CD14-positive monocyte (primary cell): ENCODE results near the gene TTC7B. TPM values are rescaled to one million over a fixed set of nuclear protein-coding genes. Genes with fewer than 3 reads are reported as not detected.

ENCODE experiments used
- DNase-seq, 3 donors: peaks; one replicate each; pipeline ENCODE4 v3.0.0-alpha.2; 2011 to 2022
- H2AFZ ChIP-seq: 2 replicates; pipeline ENCODE4 v1.6.0; 2012; ENCODE audit warnings: mild to moderate bottlenecking, low read depth, low read length, inconsistent platforms; ENCODE audit not compliant: insufficient read depth, poor library complexity, severe bottlenecking
- H3K27ac ChIP-seq, 2 donors: 1 replicate in 1 of 2; 2 replicates in 1 of 2; pipeline ENCODE4 v1.5.1; 2012 to 2013; ENCODE audit warnings: low read length in 2 of 2, control low read depth in 1 of 2, inconsistent platforms in 1 of 2, low read depth in 1 of 2, mild to moderate bottlenecking in 1 of 2
- H3K27me3 ChIP-seq, 2 donors: one replicate each; pipeline versions ENCODE4 v1.6.0 to v1.6.1; 2011 to 2013; ENCODE audit warnings: low read length in 2 of 2; ENCODE audit not compliant: control insufficient read depth in 2 of 2, insufficient read depth in 2 of 2
- H3K36me3 ChIP-seq, 2 donors: replicated peaks in 1 of 2; 1 replicate in 1 of 2; 2 replicates in 1 of 2; pipeline versions ENCODE4 v1.5.1 to v1.6.1; 2012 to 2013; ENCODE audit warnings: low read length in 2 of 2, control low read depth in 1 of 2, inconsistent platforms in 1 of 2, mild to moderate bottlenecking in 1 of 2; ENCODE audit not compliant: insufficient read depth in 2 of 2, control insufficient read depth in 1 of 2
- H3K4me1 ChIP-seq, 2 donors: 1 replicate in 1 of 2; 2 replicates in 1 of 2; pipeline versions ENCODE4 v1.5.1 to v1.6.1; 2012 to 2013; ENCODE audit warnings: low read length in 2 of 2, control low read depth in 1 of 2, inconsistent platforms in 1 of 2, mild to moderate bottlenecking in 1 of 2, moderate library complexity in 1 of 2; ENCODE audit not compliant: insufficient read depth in 2 of 2, control insufficient read depth in 1 of 2
- H3K4me2 ChIP-seq: replicated peaks from 2 replicates; pipeline ENCODE3; 2012; ENCODE audit warnings: low read length, moderate library complexity, mild to moderate bottlenecking; ENCODE audit not compliant: poor library complexity, severe bottlenecking; ENCODE audit errors: extremely low read depth
- H3K4me3 ChIP-seq, 3 experiments: fragments of 200-600 bp in 1 of 3; sonication (generic) in 1 of 3; replicated peaks in 1 of 3; 1 replicate in 2 of 3; 2 replicates in 1 of 3; pipeline ENCODE4 v1.5.1; 2011 to 2013; ENCODE audit warnings: low read length in 3 of 3, mild to moderate bottlenecking in 3 of 3, control low read depth in 2 of 3, low read depth in 2 of 3, inconsistent platforms in 1 of 3, moderate library complexity in 1 of 3
- H3K79me2 ChIP-seq: 2 replicates; pipeline ENCODE4 v1.6.0; 2012; ENCODE audit warnings: mild to moderate bottlenecking, control low read depth, inconsistent platforms, low read length, moderate library complexity; ENCODE audit not compliant: insufficient read depth
- H3K9ac ChIP-seq: 2 replicates; pipeline ENCODE4 v1.6.0; 2017; ENCODE audit warnings: low read length, mild to moderate bottlenecking; ENCODE audit not compliant: insufficient read depth, poor library complexity, severe bottlenecking
- H3K9me3 ChIP-seq, 2 donors: replicated peaks in 1 of 2; 1 replicate in 1 of 2; 2 replicates in 1 of 2; pipeline versions ENCODE4 v1.5.1 to v1.6.1; 2012 to 2013; ENCODE audit warnings: low read length in 2 of 2, control low read depth in 1 of 2; ENCODE audit not compliant: control insufficient read depth in 1 of 2, insufficient read depth in 1 of 2
- H4K20me1 ChIP-seq: 2 replicates; pipeline ENCODE4 v1.6.0; 2012; ENCODE audit warnings: mild to moderate bottlenecking, low read length, control low read depth, moderate library complexity; ENCODE audit not compliant: insufficient read depth
- H3K27ac Mint-ChIP-seq, 7 donors: one replicate each; pipeline ENCODE4 v1.8.0; 2020; ENCODE audit warnings: mild to moderate bottlenecking in 7 of 7, mixed read lengths in 7 of 7, moderate library complexity in 6 of 7, inconsistent platforms in 2 of 7
- H3K27me3 Mint-ChIP-seq, 3 donors: one replicate each; pipeline ENCODE4 v1.8.0; 2021 to 2022; ENCODE audit warnings: low read depth in 3 of 3, mild to moderate bottlenecking in 3 of 3, mixed read lengths in 3 of 3, moderate library complexity in 3 of 3, inconsistent platforms in 1 of 3
- H3K36me3 Mint-ChIP-seq, 2 donors: one replicate each; pipeline ENCODE4 v1.8.0; 2020; ENCODE audit warnings: mixed read lengths in 2 of 2, inconsistent platforms in 1 of 2, mild to moderate bottlenecking in 1 of 2
- H3K4me1 Mint-ChIP-seq: one replicate; pipeline ENCODE4 v1.8.0; 2020; ENCODE audit warnings: mild to moderate bottlenecking, mixed read lengths
- H3K4me3 Mint-ChIP-seq, 2 donors: one replicate each; pipeline ENCODE4 v1.8.0; 2020; ENCODE audit warnings: mild to moderate bottlenecking in 2 of 2, mixed read lengths in 2 of 2, moderate library complexity in 1 of 2
- H3K9me3 Mint-ChIP-seq, 7 donors: one replicate each; pipeline ENCODE4 v1.8.0; 2020 to 2022; ENCODE audit warnings: mixed read lengths in 7 of 7, mild to moderate bottlenecking in 6 of 7, moderate library complexity in 6 of 7, inconsistent platforms in 2 of 7
- WGBS: methylation state at CpG from one replicate; pipeline ENCODE4 v1.1.5; 2013; ENCODE audit warnings: missing lambda C conversion rate; ENCODE audit not compliant: insufficient coverage; 5-methylcytosine and 5-hydroxymethylcytosine counted together
- intact Hi-C, 2 donors: fragments of 100-400 bp; cut with micrococcal nuclease; formaldehyde crosslinking; loops; one replicate each; pipeline versions ENCODE4 v1.15.0 to v1.15.1; 2023
- polyA plus RNA-seq, 3 donors: library from polyadenylated mRNA; depleted of rRNA in 1 of 3; unstranded in 2 of 3; stranded (reverse) in 1 of 3; fragments of 300-500 nt in 2 of 3; fragments of >200 nt in 1 of 3; fragmentation: Illumina TruSeq in 2 of 3; gene quantifications; 1 replicate in 2 of 3; 2 replicates in 1 of 3; pipeline ENCODE4 v1.2.3, GENCODE V29; 2012 to 2021
- TF ChIP-seq, protein P1 (sequence below): fragments of 200-600 bp; IDR thresholded peaks from one replicate; pipeline ENCODE4 v1.8.0; 2022; ENCODE audit warnings: antibody characterized with exemption, mild to moderate bottlenecking

TTC7B gene
- polyA plus RNA-seq, 3 donors, result 0.87 to 2.6 (median 1.2) TPM

DNA sequence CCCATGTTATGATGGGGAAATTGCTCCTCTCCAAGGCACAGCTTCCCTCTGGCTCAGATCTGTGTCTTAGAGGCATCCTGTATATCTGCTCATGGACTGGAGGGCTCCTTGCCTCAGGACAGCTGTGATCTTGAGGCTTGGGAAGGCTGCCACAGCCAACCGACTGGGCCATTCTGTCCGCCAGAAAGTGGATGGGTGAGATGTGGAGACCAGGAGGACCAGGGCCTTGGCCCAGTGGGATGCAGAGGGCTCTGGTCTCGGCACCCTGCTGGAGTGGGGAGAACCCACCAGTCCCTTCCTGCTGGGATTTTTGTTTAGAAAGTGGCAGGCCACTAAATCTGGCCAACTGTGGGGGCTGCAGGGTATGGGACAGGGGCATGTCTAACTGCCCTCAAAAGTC is 270.8 kb downstream of the TTC7B start:
- no peaks in the 10 kb centered on the region for H4K20me1 ChIP-seq
- intact Hi-C loops, result no loop called here
- no peak for DNase-seq
- H3K4me2 ChIP-seq, result no peak overlapping the region
- no peaks in the 10 kb centered on the region for H3K27me3 ChIP-seq
- Mint-ChIP-seq H3K4me1 (no peaks in the 10 kb centered on the region), H3K36me3 (no peaks in the 10 kb centered on the region), H3K27me3 (peaks cover 0 to 1% (median 0%) of the 10 kb centered on the region in 3 donors), H3K27ac (no peak overlapping the region), H3K9me3 (peaks cover 0 to 6% (median 2%) of the 10 kb centered on the region in 7 donors), H3K4me3 (no peak overlapping the region)
- no peaks in the 10 kb centered on the region for H3K36me3 ChIP-seq
- no peaks in the 10 kb centered on the region for H3K4me1 ChIP-seq
- peaks cover 0 to under 1% of the 10 kb centered on the region in 2 donors for H3K9me3 ChIP-seq
- H3K27ac ChIP-seq, result no peak overlapping the region
- 95% methylated on average over 3 of the region's 3 CpGs for WGBS
- no peak overlapping the region for H3K4me3 ChIP-seq
- no peak overlapping the region for H2AFZ ChIP-seq
- H3K9ac ChIP-seq, result no peak overlapping the region
- H3K79me2 ChIP-seq, result no peaks in the 10 kb centered on the region
- TF ChIP-seq, protein P1, sequence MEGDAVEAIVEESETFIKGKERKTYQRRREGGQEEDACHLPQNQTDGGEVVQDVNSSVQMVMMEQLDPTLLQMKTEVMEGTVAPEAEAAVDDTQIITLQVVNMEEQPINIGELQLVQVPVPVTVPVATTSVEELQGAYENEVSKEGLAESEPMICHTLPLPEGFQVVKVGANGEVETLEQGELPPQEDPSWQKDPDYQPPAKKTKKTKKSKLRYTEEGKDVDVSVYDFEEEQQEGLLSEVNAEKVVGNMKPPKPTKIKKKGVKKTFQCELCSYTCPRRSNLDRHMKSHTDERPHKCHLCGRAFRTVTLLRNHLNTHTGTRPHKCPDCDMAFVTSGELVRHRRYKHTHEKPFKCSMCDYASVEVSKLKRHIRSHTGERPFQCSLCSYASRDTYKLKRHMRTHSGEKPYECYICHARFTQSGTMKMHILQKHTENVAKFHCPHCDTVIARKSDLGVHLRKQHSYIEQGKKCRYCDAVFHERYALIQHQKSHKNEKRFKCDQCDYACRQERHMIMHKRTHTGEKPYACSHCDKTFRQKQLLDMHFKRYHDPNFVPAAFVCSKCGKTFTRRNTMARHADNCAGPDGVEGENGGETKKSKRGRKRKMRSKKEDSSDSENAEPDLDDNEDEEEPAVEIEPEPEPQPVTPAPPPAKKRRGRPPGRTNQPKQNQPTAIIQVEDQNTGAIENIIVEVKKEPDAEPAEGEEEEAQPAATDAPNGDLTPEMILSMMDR, result no peak

DNA sequence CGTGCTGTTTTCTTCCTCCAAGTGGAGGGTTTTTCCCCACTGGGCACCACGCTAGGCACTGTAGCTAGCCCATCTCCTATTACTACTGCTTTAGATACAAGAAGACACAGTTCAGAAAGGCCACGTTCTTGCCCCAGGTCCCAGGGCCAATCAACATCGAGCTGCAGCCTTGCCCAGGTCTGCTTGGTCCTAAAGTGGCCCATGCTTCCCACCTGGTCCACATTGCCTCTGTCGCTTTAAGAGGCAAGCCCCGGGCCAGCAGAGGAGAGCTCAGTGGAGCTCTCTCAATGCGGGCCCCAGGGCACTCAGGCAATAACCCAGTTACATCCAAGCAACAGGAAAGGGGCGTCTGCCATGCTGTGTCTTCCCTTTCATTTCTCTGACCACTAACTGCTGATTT is 271.3 kb downstream of the TTC7B start:
- Histone ChIP-seq H3K4me3 (no peak overlapping the region), H3K27ac (no peak overlapping the region), H4K20me1 (no peaks in the 10 kb centered on the region), H3K9ac (no peak overlapping the region), H3K27me3 (no peaks in the 10 kb centered on the region), H3K4me2 (no peak overlapping the region), H3K9me3 (no peaks in the 10 kb centered on the region), H3K79me2 (no peaks in the 10 kb centered on the region), H3K4me1 (no peaks in the 10 kb centered on the region), H3K36me3 (no peaks in the 10 kb centered on the region), H2AFZ (no peak overlapping the region)
- TF ChIP-seq, protein P1, result no peak
- Mint-ChIP-seq H3K27me3 (peaks cover 0 to 1% (median under 1%) of the 10 kb centered on the region in 3 donors), H3K36me3 (no peaks in the 10 kb centered on the region), H3K4me3 (no peak overlapping the region), H3K9me3 (peaks cover 0 to 3% (median 0%) of the 10 kb centered on the region in 7 donors), H3K4me1 (no peaks in the 10 kb centered on the region), H3K27ac (peak overlapping the region in 1 of 7 donors; percentile 13)
- 93% methylated on average over 5 of the region's 8 CpGs for WGBS
- intact Hi-C loops, result no loop called here
- no peak for DNase-seq
